Measurements from ENCODE around the gene PGLYRP1. TPM values are rescaled to one million over a fixed set of nuclear protein-coding genes. Genes with fewer than 3 reads are reported as not detected.

Gene PGLYRP1
- polyA plus RNA-seq, 3 donors = 0.29 to 0.67 TPM; not detected in 1

DNA sequence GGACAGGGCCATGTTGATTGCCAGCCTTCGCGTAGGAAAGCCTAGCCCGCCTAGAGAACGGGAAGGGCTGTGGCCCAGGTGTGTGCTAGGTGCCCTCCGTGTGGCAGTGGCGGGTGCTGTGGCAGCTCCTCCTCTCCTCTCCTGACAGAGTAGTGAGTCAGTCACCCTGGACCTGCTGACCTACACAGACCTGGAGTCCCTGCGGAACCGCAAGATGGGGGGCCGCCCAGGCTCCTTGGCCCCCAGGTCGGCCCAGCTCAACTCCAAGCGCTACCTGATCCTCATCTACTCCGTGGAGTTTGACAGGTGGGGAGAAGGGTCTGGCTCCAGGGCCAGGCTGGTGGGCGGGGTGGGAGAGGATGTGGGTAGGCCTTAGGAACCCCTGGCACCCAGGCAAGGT lies 16.4 kb downstream of the PGLYRP1 start:
- no peak for DNase-seq (ENCODE audit: low read depth in 3 of 3, low spot score in 2 of 3)

DNA sequence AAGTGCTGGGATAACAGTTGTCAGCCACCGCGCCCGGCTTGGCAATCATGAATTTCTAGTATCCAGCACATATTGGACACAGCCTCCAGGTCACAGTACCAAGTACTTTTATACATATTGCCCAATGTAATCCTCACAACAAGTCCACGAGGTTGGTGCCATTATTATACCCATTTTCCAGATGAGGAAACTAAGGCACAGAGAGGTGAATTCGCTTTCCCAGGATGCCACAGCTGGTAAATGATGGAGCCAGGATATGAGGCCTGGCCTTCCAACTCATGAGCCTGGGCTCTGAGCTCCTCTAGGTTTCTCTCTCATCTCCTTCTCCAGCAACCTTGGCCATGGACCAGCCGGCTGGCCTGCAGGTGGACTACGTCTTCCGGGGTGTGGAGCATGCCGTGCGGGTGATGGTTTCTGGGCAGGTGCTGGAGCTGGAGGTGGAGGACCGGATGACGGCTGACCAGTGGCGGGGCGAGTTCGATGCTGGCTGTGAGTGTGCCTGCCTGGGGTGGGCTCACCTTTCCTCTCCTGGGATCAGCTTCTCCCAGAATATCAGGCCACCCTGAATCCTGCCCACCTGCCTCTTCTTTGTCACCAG lies 20.1 kb downstream of the PGLYRP1 start:
- DNase-seq (ENCODE audit: low read depth in 3 of 3, low spot score in 2 of 3) = no peak

DNA sequence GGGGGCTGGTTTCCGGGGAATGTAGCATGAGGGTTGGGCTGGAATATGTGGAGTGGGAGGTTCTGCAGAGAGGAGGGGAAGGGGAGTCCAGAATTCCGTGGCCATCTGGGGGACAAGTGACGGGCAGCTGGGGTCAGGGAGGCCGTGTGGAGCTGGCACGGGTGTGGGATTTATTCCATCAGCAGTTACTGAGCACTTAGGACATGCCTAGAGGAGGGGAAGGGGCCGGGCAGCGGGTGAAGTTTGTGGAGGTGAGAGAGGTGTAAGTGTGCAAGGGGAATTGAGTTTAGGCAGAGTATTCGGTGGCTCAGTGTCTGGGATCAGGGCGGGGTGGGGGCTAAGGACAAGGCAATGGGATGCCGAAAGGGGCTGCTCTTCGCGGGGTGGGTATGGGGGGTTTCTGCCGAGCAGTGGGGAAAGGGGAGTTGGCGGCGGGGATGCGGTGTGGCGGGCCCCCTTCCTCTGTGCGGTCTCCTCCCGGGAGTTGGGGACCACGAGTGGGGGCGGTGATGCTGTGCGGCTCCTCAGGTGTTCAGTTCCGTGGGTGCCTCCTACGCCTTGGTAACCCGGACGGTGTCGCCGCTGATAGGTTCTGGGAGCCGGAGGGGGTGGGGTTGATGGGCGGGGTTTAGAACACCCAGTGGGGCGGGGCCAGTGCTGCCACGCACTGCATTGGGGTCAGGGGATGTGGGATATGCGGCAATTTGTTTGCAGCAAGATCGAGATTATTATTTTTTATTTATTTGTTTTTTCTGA lies 22.2 kb downstream of the PGLYRP1 start:
- no peak for DNase-seq (ENCODE audit: low read depth in 3 of 3, low spot score in 2 of 3)

DNA sequence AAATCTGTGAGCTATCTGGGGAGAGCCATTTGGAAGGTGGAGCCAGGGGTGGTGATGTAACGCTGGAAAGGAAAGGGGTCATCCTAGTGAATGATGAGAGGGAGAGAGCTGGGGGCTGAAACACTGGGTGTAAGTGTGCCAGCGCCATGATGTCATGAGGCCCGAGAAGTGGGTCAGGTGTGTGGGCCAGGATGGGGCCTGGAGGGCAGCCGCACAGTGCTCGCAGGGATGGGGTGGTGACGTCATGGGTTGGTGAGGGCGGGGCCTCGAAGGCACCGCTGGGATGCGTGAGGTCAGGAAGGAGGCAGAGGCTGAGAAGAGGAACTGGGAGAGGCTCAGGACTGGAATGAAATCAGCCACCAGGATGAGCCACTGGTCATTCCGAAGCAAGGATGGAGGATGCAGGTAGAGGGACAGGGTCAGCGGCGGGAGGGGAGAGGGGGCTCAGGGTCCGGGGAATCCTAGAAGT lies 23.2 kb downstream of the PGLYRP1 start:
- no peak for DNase-seq (ENCODE audit: low read depth in 3 of 3, low spot score in 2 of 3)

DNA sequence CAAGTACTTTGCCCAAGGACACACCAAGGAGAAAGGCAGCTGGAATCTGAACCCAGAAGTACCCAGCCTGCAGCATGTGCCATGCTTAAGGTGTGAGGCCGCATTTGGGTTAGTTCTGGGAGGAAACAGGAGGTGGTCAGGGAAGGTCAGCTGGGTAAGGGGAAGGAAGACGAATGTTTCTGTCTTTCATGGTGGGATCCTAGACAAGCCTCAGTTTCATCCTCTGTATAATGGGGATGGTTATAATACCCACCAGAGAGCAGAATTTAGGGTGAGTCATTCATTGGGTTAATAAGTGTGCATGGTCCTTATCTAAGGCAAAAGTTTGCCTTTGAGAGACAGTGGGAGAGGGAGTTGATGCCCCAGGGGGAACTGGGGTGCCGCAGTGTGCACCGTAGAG lies 24.0 kb downstream of the PGLYRP1 start:
- DNase-seq (ENCODE audit: low read depth in 3 of 3, low spot score in 2 of 3) = no peak

DNA sequence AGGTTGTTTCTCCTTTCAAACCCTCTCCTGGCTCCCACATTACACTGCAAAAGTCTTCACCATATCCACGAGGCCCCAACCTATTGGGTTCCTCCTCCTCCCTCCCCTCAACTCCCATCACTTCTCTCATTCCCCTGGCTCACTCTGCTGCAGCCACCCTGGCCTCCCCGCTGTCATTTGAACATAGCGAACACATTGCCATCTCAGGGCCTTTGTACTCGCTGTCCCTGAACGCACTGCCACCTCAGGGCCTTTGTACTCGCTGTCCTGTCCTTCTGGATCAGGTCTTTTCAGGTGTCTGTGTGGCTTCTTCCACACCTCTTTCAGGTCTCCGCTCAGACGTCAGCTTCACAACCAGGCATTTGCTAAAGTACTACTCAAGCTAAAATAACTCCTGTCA lies 25.9 kb downstream of the PGLYRP1 start:
- no peak for DNase-seq (ENCODE audit: low read depth in 3 of 3, low spot score in 2 of 3)

DNA sequence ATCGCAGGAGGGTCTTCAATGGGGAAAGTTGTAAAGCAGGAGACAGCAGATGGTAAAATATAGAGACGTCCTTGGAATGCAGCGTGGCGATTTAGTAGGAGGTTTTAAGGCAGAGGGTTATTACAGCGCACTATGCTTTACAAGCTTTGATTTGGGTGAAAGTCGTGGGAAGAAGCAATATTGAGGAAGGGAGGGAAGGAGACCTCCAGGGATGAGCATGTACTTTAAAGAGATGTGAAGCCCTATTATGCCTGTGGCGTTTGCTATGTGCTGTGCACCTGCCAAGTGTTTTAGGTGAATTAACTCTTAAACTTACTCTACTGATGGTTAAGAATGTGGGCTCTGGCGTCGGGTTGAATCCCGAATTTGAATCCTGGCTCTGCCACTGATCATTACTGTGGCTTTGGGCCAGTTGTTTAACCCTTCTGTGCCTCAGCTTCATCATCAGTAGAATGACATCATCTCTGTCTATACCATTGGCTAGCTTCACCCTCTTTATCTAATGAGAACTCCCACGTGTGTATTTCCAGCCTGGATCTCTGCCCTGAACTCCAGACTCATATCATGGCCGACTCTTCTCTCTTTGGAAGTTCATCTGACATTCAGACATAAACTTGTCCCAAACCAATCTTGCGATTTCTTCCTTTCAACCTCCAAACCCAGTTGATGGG lies 27.0 kb downstream of the PGLYRP1 start:
- no peak for DNase-seq (ENCODE audit: low read depth in 3 of 3, low spot score in 2 of 3)

DNA sequence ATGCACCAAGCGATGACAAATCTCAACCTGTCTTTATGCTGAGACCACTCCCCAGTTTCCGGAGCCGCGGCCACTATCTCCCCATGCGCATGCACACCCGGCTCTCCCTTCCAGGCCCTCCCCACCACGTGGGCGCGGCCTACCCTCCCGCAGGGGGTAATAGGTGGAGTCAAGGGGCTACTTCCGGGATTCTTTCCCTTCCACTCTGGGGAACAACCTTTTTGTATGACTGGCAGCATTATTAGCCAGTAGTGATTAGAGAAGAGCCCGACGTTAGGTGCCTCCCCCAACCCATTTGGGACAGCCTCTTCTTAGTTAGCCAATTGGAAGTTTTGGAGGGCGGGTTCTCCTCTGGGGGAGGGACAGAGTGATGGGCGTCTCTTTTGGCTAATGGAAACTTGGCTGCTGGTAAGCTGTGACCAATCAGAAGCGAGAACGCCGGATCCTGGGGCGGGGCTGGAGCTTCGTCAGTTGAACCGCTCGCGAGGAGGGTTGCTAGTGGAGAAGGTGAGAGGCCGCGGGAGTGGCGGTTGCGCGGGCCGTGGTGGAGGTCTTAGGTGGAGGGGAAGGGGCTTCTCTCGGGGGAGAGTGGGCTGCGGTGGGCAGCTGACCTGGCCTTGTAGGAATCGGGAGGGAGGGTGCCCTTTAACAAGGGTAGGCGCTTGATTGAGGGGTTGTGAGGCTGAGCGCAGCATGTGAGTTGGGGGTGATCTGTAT lies 27.7 kb downstream of the PGLYRP1 start, which contains the start of gene CCDC61:
TSS of gene CCDC61 (plus strand) at position 470 of the 717 bp plus-strand sequence. CDS start 7,552 bp downstream, outside the sequence.
- DNase-seq (ENCODE audit: low read depth in 3 of 3, low spot score in 2 of 3) = peak; percentile 99 to 100 (median 99)

DNA sequence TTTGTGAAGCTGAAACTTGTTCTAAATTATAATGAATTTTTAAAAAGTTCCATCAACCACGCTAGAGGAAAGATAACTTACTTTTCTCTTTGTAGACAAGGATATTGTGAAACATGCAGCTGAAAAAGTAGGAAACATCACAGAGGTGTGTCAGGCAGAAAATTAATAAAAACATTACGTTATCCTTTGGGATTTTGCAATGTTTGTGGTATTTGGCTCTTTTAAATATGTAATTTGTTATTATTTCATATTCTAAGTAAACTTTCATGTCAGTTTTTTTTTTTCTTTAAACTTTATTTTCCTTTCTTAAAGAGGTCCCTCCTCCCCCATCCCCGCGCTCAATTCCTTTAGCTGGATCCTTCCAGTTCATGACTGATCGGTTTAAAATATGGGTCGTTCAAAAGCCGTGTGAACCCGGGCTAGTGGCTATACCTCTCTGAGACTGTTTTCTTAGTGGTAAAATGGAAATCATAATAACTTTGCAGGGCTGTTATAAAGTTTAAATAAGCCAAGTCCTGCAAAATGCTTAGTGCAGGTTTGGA lies 28.3 kb downstream of the PGLYRP1 start:
- DNase-seq (ENCODE audit: low read depth in 3 of 3, low spot score in 2 of 3) = no peak

DNA sequence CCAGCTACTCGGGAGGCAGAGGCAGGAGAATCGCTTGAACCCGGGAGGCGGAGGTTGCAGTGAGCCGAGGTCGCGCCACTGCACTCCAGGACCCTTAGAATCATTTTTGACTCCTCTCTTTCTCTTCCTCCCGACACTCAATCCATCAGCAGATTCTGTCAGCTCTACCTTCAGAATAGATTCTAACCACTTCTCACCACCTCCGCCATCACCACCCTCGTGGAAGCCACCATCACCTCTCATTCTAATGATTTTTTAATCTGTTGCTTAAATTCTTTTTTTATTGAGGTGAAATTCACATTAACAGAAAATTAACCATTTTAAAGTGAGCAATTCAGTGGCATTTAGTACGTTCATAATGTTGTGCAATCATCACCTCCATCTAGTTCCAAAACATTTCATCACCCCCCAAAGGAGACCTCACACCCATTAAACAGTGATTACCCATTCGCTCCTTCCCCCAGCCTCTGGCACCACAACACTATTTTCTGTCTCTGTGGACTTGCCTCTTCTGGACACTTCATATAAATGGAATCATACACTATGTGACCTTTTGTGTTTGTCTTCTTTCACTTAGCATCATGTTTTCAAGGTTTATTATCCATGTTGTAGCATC lies 32.6 kb downstream of the PGLYRP1 start:
- no peak for DNase-seq (ENCODE audit: low read depth in 3 of 3, low spot score in 2 of 3)

DNA sequence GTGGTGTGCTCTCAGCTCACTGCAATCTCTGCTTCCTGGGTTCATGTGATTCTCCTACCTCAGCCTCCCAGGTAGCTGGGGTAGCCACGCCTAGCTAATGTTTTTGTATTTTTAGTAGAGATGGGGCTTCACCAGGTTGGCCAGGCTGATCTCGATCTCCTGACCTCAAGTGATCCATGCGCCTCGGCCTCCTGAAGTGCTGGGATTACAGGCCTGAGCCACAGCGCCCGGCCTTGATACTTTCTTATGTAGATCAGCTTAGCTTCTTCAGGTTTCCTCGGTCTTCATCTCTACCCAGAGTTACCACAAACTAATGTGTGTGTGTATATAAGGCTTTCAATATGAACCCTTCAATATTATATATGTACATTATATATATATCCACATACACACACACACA lies 37.5 kb downstream of the PGLYRP1 start:
- no peak for DNase-seq (ENCODE audit: low read depth in 3 of 3, low spot score in 2 of 3)

DNA sequence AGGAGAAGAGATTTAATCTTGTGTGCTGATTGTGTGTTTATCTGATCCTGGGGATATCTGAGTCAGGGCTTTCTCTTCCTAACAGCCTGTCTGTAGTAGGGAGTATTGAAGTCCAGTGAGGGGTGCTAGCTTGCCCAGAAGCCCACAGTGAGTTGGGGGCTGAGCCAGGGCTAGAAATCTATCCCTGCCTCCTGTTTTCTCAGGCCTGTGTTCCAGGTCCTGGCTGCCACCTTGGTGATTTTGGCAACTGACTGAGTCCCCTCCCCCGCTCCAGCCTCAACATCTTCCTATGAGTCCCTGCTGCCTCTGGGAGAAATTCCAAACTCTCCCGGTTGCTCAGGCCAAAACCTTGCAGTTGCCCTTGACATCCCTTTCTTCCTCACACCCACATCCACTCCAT lies 41.5 kb downstream of the PGLYRP1 start:
- no peak for DNase-seq (ENCODE audit: low read depth in 3 of 3, low spot score in 2 of 3)

DNA sequence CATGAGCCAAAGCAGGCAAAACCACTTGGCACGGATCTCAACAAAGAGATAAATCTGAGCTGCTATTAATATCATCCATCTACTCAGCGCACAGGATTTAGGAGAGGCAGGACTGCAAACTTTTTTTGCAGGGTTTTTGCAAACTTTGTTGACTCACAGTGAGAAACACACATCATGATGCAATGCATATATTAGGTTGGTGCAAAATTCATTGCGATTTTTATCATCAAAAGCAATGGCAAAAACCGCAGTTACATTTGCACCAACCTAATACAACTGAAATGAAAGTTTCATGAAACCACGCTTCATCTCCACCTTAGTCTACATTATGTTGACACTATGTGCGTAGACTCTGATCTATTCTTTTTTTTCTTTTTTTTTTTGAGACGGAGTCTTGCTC lies 44.7 kb downstream of the PGLYRP1 start:
- no peak for DNase-seq (ENCODE audit: low read depth in 3 of 3, low spot score in 2 of 3)

DNA sequence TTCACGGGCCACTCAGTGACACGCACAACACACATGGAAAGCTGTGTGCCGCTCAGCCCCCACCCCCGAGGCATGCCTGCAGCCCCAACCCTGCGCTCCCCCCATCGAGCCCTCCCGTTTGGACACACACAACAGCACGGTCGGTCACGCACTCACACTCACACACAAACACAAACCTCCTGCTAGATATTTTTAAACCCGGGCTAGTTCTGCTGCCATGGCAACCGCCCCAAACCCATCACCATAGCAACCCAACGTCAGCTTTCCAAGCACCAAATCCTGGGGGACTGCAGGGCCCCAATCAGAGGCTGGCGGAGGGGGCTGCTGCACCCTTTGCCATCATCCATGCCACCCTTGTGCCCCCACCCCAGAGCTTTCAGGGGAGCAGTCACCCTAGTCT lies 46.7 kb downstream of the PGLYRP1 start:
- no peak for DNase-seq (ENCODE audit: low read depth in 3 of 3, low spot score in 2 of 3)

DNA sequence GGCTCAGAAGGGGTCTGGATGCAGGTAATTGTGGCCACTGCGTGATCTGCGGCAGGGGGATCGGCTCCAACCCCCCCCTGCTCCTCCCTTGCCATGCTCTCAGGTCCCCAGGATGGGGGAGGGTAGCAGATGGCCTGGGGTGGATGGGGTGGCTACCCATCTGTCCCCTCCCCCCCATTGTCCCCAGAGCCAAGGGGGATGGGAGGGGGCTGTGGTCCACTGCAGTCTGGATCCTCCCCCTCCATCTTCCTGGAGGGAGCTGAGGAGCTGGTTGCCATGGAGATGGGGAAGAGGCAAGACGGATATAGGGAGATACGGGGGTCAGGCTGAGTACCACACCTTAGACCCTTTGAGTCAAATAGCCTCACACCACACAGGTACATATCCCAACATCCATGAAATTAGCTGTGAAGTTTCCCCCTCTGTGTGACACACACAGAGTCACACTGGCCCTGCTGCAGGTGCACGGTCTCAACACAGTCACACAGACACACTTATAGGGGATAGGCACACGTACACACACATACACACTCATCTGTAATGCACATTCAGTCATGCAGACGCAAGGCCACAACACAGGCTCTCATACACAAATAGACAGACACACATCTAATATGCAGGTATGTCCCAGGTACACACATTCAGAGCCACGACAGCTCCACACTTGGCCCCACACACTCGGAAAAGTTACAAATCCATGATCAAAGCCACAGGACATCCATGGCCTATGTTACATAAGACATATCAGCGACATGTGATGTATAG lies 47.4 kb downstream of the PGLYRP1 start:
- DNase-seq (ENCODE audit: low read depth in 3 of 3, low spot score in 2 of 3) = no peak

DNA sequence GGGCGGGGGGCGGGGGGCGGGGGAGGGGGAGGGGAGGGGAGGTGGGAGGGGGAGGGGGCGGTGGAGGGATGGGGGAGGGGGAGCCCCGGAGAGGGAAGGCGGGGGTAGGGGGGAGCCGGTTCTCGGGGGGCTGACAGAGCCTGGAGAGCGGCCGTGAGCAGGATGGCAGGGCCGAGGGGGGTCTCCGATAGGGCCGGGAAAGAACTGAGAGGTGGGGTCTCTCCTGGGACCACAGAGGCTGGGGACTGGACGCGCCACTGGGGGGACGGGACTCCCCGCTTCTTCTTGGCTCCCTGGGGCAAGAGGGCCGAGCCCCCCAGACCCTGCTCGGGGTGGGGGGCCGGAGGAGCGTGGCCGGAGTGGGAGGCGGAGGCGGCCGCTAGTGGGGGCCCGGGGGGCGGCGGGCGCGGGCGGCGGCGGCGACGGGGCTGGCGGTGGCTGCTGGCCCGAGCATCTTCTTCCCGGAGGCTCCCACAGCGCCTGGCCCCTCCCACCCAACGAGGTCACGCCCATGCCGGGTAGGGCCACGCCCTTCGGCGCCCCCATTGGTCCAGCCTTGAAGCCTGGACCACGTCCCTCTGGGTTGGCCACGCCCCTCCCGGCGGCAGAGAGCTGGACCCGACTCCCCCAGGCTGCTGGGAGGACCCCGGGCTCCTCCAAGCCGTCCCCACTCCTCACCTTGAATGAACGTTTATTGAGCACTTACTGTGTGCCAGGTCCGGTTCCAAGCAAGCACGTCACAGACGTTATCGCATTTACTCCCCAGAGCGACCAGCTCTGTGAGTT lies 49.1 kb downstream of the PGLYRP1 start, which contains the start of gene NOVA2:
TSS of gene NOVA2 (minus strand) at position 313 of the 786 bp plus-strand sequence. CDS start 514 bp downstream, outside the sequence.
- DNase-seq (ENCODE audit: low read depth in 3 of 3, low spot score in 2 of 3) = no peak

DNA sequence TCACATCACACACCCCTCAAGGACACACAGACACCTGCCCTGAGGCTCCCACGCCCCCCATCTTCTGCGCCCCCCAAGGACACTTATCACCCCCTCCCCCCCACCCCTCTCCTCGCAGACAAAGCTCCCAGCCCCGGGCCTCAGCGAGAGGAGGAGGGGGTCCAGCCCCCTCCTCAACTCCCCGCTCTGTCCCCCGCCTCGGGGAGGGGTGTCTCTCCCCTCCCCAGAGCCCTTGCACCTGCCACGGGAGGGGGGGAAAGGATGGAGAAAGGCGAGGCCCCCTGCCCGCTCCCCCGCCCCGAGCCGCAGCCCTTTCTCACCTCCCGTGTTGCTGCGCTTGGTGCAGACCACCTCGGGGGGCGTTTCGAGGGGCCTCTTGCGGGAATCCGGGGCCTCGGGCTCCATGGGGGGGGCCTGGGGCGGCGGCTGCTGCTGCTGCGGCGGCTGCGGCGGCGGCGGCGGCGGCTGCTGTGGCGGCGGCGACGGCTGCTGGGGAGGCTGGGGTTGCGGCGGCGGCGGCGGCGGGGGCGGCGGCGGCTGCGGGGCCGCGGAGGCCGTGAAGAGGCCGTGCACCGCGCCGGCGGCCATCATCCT lies 49.8 kb downstream of the PGLYRP1 start:
- no peak for DNase-seq (ENCODE audit: low read depth in 3 of 3, low spot score in 2 of 3)
